Neural progenitor cell (in vitro differentiated cells): ENCODE measurements around the gene INSIG1. TPM values are rescaled to one million over a fixed set of nuclear protein-coding genes. Genes with fewer than 3 reads are reported as not detected.

Experiments
- DNase-seq: peaks from one replicate; pipeline ENCODE4 v3.0.0-alpha.2; 2016; ENCODE audit warnings: low spot score
- H2AFZ ChIP-seq: fragments of 200-600 bp; sonication (generic); replicated peaks from 2 replicates; pipeline ENCODE4 v1.6.1; 2016; ENCODE audit warnings: antibody characterized with exemption
- H3F3A ChIP-seq: fragments of 200-600 bp; sonication (generic); 2 replicates; pipeline ENCODE4 v1.6.1; 2016; ENCODE audit warnings: antibody characterized with exemption, low read depth
- H3K27ac ChIP-seq: fragments of 200-600 bp; sonication (generic); 2 replicates; pipeline ENCODE4 v1.5.1; 2016; ENCODE audit warnings: mild to moderate bottlenecking
- H3K27me3 ChIP-seq: fragments of 200-600 bp; sonication (generic); 2 replicates; pipeline ENCODE4 v1.6.1; 2016; ENCODE audit warnings: mild to moderate bottlenecking, moderate library complexity
- H3K36me3 ChIP-seq: fragments of 200-600 bp; sonication (generic); 2 replicates; pipeline ENCODE4 v1.5.1; 2016
- H3K4me1 ChIP-seq: fragments of 200-600 bp; sonication (generic); 2 replicates; pipeline ENCODE4 v1.6.1; 2016; ENCODE audit warnings: mixed run types
- H3K4me2 ChIP-seq: fragments of 200-600 bp; sonication (generic); 2 replicates; pipeline ENCODE4 v1.6.1; 2016
- H3K4me3 ChIP-seq: fragments of 200-600 bp; sonication (generic); 2 replicates; pipeline ENCODE4 v1.5.1; 2016
- H3K79me2 ChIP-seq: fragments of 200-600 bp; sonication (generic); 2 replicates; pipeline ENCODE4 v1.6.1; 2016; ENCODE audit warnings: low read depth
- H3K9ac ChIP-seq: fragments of 200-600 bp; sonication (generic); 2 replicates; pipeline ENCODE4 v1.6.1; 2016
- H3K9me3 ChIP-seq: fragments of 200-600 bp; sonication (generic); 2 replicates; pipeline ENCODE4 v1.5.1; 2016; ENCODE audit warnings: low read depth
- H4K20me1 ChIP-seq: fragments of 200-600 bp; sonication (generic); 2 replicates; pipeline ENCODE4 v1.6.1; 2016; ENCODE audit warnings: low read depth
- H3K27ac Mint-ChIP-seq: 3 replicates; pipeline ENCODE4 v1.8.0; 2021; ENCODE audit warnings: mixed read lengths
- H3K27me3 Mint-ChIP-seq: 2 replicates; pipeline ENCODE4 v1.8.0; 2022; ENCODE audit warnings: low read depth, mild to moderate bottlenecking, inconsistent platforms, moderate library complexity, mixed read lengths; ENCODE audit not compliant: insufficient read depth
- H3K36me3 Mint-ChIP-seq: 3 replicates; pipeline ENCODE4 v1.8.0; 2021; ENCODE audit warnings: mixed read lengths
- H3K4me1 Mint-ChIP-seq: 3 replicates; pipeline ENCODE4 v1.8.0; 2021; ENCODE audit warnings: mixed read lengths
- H3K4me3 Mint-ChIP-seq: 3 replicates; pipeline ENCODE4 v1.8.0; 2021; ENCODE audit warnings: mild to moderate bottlenecking, moderate library complexity, mixed read lengths
- H3K9me3 Mint-ChIP-seq: 3 replicates; pipeline ENCODE4 v1.8.0; 2020; ENCODE audit warnings: mixed read lengths
- CTCF ChIP-seq: fragments of 200-600 bp; sonication (generic); IDR thresholded peaks from 2 replicates; pipeline ENCODE4 v1.5.1; 2017; ENCODE audit warnings: antibody characterized with exemption, mild to moderate bottlenecking
- EZH2 ChIP-seq: fragments of 200-600 bp; sonication (generic); IDR thresholded peaks from 2 replicates; pipeline ENCODE4 v1.6.1; 2017; ENCODE audit warnings: antibody characterized with exemption, mild to moderate bottlenecking, moderate library complexity
- EZH2phosphoT487 ChIP-seq: fragments of 200-600 bp; sonication (generic); IDR thresholded peaks from 2 replicates; pipeline ENCODE4 v1.6.1; 2017; ENCODE audit warnings: antibody characterized with exemption
- total RNA-seq: library from RNA; depleted of rRNA; stranded (reverse); fragments of >200 nt; gene quantifications from 2 replicates; pipeline ENCODE4 v1.2.3, GENCODE V29; 2015; ENCODE audit warnings: low replicate concordance

Gene INSIG1
- total RNA-seq, 1 donor from 2014 or later, result 94.3 TPM

DNA sequence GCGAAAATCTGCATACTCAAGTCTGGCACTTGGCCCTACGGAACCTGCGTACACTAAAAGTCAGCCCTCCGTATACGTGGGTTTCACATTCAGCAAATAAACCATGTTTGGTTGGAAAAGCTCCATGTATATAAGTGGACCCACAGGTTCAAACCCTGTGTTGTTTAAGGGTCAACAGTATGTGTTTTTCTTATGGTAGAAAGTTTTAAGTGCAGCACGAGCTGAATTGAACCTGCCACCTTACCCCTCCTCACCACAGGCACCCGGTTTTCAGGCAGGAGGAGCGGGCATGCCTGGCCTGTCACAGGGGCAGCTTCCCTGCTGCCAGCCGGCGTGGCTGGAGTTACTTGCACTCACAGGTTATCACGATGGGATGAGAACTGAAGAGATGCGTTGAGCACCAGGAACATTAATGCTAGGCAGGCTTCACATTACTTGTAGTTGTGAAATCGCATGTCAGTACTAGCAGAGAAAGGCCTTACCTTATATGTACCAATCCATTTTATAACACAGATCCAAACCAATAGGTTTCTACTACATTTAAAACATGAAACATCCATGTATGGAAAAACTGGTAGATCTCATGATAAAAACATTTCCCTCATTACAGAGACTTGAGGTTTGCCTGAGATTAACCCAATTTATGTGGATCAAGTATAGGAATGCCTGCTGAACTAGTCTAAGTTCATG lies 12.9 kb downstream of the INSIG1 start:
- Mint-ChIP-seq H3K27ac (no peak overlapping the region), H3K4me1 (peaks cover 2% of the 10 kb centered on the region), H3K4me3 (no peak overlapping the region), H3K27me3 (peaks cover 2% of the 10 kb centered on the region), H3K36me3 (peaks cover 26% of the 10 kb centered on the region), H3K9me3 (no peaks in the 10 kb centered on the region)
- no peak for DNase-seq
- Histone ChIP-seq H3K27me3 (no peaks in the 10 kb centered on the region), H3K79me2 (peaks cover 9% of the 10 kb centered on the region), H2AFZ (no peak overlapping the region), H3K4me1 (no peaks in the 10 kb centered on the region), H3K4me3 (no peak overlapping the region), H3K36me3 (peaks cover 12% of the 10 kb centered on the region), H3K4me2 (no peak overlapping the region), H3K27ac (no peak overlapping the region), H3K9ac (no peak overlapping the region), H3F3A (peaks cover 12% of the 10 kb centered on the region), H3K9me3 (no peaks in the 10 kb centered on the region), H4K20me1 (peaks cover 21% of the 10 kb centered on the region)
- TF ChIP-seq EZH2, result no peak
- no peak for TF ChIP-seq EZH2phosphoT487

DNA sequence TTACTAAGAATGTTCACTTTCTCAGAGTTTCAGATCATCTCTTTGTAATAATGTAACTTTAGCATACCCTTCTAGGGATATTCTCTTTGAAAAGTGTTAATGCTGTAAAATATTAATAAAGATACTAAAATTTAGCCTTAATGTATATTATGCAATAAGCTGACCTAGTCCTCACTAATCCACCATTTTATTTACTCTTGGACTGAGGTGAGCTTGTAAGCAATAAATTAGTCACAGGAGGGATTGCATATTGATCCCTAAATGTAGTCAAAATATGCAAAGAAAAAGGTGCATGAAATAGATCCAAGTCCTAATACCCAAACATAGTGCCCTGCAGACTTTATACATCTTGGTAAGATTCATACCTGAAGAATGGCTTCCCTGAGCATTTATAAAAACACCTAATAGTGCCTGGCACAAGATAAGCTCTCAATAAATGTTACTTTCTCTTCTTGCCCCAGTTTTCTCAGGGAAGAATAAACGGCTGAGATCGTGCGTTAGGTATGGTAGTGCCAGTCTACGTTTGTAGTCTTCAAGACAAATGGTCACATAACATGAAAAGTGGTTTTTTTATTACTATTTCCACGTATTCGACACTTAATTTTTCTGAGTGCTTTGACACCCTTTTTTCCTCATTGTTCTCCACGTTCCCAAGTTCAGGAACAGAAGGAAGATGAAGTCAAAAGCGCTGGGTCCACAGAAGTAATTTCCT lies 14.3 kb downstream of the INSIG1 start:
- Mint-ChIP-seq H3K27me3 (peaks cover 2% of the 10 kb centered on the region), H3K27ac (no peak overlapping the region)

DNA sequence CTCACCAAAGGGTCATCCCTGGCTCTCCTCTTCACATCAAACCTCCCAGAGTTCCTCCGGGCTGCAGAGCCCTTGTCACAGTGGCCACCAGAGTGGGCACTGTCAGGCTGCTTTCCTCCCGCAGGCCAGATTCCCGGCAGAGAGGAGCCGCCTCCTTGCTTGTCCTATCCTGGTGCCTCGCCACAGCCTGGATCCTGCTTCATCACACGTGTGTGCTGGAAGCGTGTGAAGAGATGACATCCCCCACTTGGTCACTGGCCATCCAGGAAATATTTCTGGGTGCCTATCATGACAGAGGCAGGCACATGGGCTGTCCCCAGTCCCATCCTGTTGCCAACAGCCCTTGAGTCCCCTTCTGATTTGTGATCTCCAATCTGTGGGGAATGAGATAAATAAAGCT lies 15.0 kb downstream of the INSIG1 start:
- TF ChIP-seq EZH2phosphoT487 (no peak), EZH2 (no peak), CTCF (no peak)
- Histone ChIP-seq H3K4me1 (no peaks in the 10 kb centered on the region), H2AFZ (no peak overlapping the region), H3K9me3 (no peaks in the 10 kb centered on the region), H3K27me3 (no peaks in the 10 kb centered on the region), H3K36me3 (peaks cover 10% of the 10 kb centered on the region), H4K20me1 (peaks cover under 1% of the 10 kb centered on the region), H3K4me2 (no peak overlapping the region), H3K9ac (no peak overlapping the region), H3K27ac (no peak overlapping the region), H3K79me2 (no peaks in the 10 kb centered on the region), H3K4me3 (no peak overlapping the region), H3F3A (peaks cover 12% of the 10 kb centered on the region)
- peaks cover 16% of the 10 kb centered on the region for H3K36me3 Mint-ChIP-seq
- no peak for DNase-seq
- H3K4me1 Mint-ChIP-seq, result no peaks in the 10 kb centered on the region
- no peak overlapping the region for H3K27ac Mint-ChIP-seq
- H3K9me3 Mint-ChIP-seq, result peaks cover 3% of the 10 kb centered on the region
- peaks cover 2% of the 10 kb centered on the region for H3K27me3 Mint-ChIP-seq
- H3K4me3 Mint-ChIP-seq, result no peak overlapping the region

More for the DNA sequence above, 14.3 kb downstream of the INSIG1 start:
- H3K4me3 Mint-ChIP-seq, result no peak overlapping the region
- H3K4me3 ChIP-seq, result no peak overlapping the region
- TF ChIP-seq EZH2, result no peak
- no peak for TF ChIP-seq CTCF
- TF ChIP-seq EZH2phosphoT487, result no peak
- no peaks in the 10 kb centered on the region for H3K4me1 Mint-ChIP-seq
- H3K9me3 Mint-ChIP-seq, result peaks cover 3% of the 10 kb centered on the region
- no peaks in the 10 kb centered on the region for H3K27me3 ChIP-seq
- no peak overlapping the region for H3K4me2 ChIP-seq
- H2AFZ ChIP-seq, result no peak overlapping the region
- no peaks in the 10 kb centered on the region for H3K79me2 ChIP-seq
- H3K36me3 ChIP-seq, result peaks cover 10% of the 10 kb centered on the region
- H3K27ac ChIP-seq, result no peak overlapping the region
- peaks cover 12% of the 10 kb centered on the region for H3F3A ChIP-seq
- no peak for DNase-seq
- peaks cover 21% of the 10 kb centered on the region for H3K36me3 Mint-ChIP-seq
- H3K9ac ChIP-seq, result no peak overlapping the region
- no peaks in the 10 kb centered on the region for H3K4me1 ChIP-seq
- H4K20me1 ChIP-seq, result peaks cover 7% of the 10 kb centered on the region
- H3K9me3 ChIP-seq, result no peaks in the 10 kb centered on the region

DNA sequence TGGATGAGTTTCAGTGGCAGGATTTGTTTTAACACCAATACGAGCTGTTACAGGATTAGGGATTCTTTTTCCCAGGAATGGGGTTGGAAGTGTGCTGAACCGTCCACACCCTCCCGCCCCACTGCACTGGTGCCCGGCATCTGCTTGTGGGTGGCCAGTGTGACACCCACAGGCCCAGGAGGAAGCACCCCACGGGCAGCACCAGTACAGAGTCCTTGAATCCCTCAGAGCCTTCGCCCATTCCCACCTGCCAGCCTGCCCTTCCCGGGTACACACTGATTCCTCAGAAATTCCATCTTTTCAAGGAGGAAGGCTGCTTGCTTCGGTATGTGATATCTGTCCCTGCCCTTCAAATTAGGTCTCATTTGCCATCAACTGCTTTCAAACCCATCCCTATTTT lies 15.4 kb downstream of the INSIG1 start:
- H3F3A ChIP-seq, result peaks cover 12% of the 10 kb centered on the region
- no peaks in the 10 kb centered on the region for H3K27me3 ChIP-seq
- H4K20me1 ChIP-seq, result no peaks in the 10 kb centered on the region
- no peak overlapping the region for H3K27ac Mint-ChIP-seq
- no peaks in the 10 kb centered on the region for H3K79me2 ChIP-seq
- TF ChIP-seq EZH2, result no peak
- peaks cover 3% of the 10 kb centered on the region for H3K9me3 Mint-ChIP-seq
- no peak overlapping the region for H3K4me2 ChIP-seq
- no peaks in the 10 kb centered on the region for H3K4me1 Mint-ChIP-seq
- no peak overlapping the region for H3K9ac ChIP-seq
- H2AFZ ChIP-seq, result no peak overlapping the region
- H3K4me3 Mint-ChIP-seq, result no peak overlapping the region
- peaks cover 10% of the 10 kb centered on the region for H3K36me3 ChIP-seq
- no peak overlapping the region for H3K27ac ChIP-seq
- H3K27me3 Mint-ChIP-seq, result peaks cover 2% of the 10 kb centered on the region
- DNase-seq, result no peak
- no peaks in the 10 kb centered on the region for H3K4me1 ChIP-seq
- no peak overlapping the region for H3K4me3 ChIP-seq
- peaks cover 16% of the 10 kb centered on the region for H3K36me3 Mint-ChIP-seq
- no peaks in the 10 kb centered on the region for H3K9me3 ChIP-seq
